ENCODE measurements around the gene ORC3. TPM values are rescaled to one million over a fixed set of nuclear protein-coding genes. Genes with fewer than 3 reads are reported as not detected.

ORC3 gene
- total RNA-seq, 2 donors from 2014 or later, result 48.3 to 62.4 TPM

DNA sequence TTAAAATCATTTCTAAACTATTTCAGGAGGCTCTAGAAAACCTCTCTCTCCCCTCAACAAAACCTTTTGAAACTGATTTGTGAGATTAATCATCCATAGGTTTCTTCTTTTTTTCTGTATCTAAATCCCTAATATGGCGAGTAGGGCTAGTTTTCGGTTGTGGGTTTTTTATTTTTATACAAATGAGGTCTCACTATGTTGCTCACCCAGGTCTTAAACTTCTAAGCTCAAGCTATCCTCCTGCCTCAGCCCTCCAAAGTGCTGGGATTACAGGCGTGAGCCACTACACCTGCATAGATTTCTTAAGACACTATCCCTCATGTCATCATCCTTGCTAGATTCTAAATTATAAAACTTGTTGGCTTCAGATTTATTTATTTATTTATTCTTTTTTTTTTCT, 43.9 kb downstream of the ORC3 start:
- WGBS, 2 experiments (ENCODE audit: insufficient coverage in 1 of 2, insufficient read length in 1 of 2), result 71% methylated on average over 3 of the region's 3 CpGs; no CpG with 5 or more reads in 1 of the 2 experiments
- Mint-ChIP-seq H3K27ac (no peak overlapping the region), H3K27me3 (ENCODE audit: insufficient read depth) (no peaks in the 10 kb centered on the region), H3K36me3 (ENCODE audit: low read depth) (peaks cover 30% of the 10 kb centered on the region), H3K9me3 (no peaks in the 10 kb centered on the region), H3K4me1 (no peaks in the 10 kb centered on the region), H3K4me3 (no peak overlapping the region)
- no peak overlapping the region for H3K4me3 ChIP-seq (ENCODE audit: low read length)
- no peaks in the 10 kb centered on the region for H3K9me3 ChIP-seq (ENCODE audit: control insufficient read depth, low read length)
- H3K36me3 ChIP-seq (ENCODE audit: control insufficient read depth, insufficient read depth, low read length), result peaks cover 53% of the 10 kb centered on the region
- TF ChIP-seq, protein P1, sequence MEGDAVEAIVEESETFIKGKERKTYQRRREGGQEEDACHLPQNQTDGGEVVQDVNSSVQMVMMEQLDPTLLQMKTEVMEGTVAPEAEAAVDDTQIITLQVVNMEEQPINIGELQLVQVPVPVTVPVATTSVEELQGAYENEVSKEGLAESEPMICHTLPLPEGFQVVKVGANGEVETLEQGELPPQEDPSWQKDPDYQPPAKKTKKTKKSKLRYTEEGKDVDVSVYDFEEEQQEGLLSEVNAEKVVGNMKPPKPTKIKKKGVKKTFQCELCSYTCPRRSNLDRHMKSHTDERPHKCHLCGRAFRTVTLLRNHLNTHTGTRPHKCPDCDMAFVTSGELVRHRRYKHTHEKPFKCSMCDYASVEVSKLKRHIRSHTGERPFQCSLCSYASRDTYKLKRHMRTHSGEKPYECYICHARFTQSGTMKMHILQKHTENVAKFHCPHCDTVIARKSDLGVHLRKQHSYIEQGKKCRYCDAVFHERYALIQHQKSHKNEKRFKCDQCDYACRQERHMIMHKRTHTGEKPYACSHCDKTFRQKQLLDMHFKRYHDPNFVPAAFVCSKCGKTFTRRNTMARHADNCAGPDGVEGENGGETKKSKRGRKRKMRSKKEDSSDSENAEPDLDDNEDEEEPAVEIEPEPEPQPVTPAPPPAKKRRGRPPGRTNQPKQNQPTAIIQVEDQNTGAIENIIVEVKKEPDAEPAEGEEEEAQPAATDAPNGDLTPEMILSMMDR (conservative IDR thresholded peaks at IDR 0.05), result no peak
- H3K9ac ChIP-seq (ENCODE audit: extremely low read depth, low read length, poor library complexity, severe bottlenecking), result no peak overlapping the region
- DNase-seq, result no peak
- no peaks in the 10 kb centered on the region for H3K4me1 ChIP-seq (ENCODE audit: control insufficient read depth, insufficient read depth, low read length)
- H3K27ac ChIP-seq (ENCODE audit: low read depth, low read length), result no peak overlapping the region
- no peaks in the 10 kb centered on the region for H3K27me3 ChIP-seq (ENCODE audit: control insufficient read depth, insufficient read depth, low read length, poor library complexity, severe bottlenecking)

DNA sequence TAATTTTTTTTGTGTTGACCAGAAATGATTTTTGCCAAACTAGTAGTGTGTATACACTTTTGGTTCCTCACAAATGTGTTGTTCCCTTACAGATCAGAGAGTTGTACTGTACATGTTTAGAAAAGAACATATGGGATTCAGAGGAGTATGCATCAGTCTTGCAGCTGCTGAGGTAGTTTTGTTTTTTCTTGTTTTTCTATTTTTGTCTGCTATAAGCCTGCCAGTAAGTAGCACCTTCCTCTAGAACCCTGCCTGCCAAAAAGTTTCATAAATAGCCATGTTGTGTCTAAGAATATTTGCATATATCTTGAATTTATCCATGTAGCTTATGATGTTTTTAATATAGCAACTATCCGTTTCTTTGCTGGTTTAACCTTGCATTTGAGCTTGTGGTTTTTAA, 46.4 kb downstream of the ORC3 start:
- Mint-ChIP-seq H3K27me3 (ENCODE audit: insufficient read depth) (no peaks in the 10 kb centered on the region), H3K4me1 (no peaks in the 10 kb centered on the region), H3K4me3 (no peak overlapping the region), H3K36me3 (ENCODE audit: low read depth) (peaks cover 36% of the 10 kb centered on the region), H3K27ac (no peak overlapping the region), H3K9me3 (no peaks in the 10 kb centered on the region)
- no peak overlapping the region for H3K27ac ChIP-seq (ENCODE audit: low read depth, low read length)
- H3K9me3 ChIP-seq (ENCODE audit: control insufficient read depth, low read length), result no peaks in the 10 kb centered on the region
- no peaks in the 10 kb centered on the region for H3K4me1 ChIP-seq (ENCODE audit: control insufficient read depth, insufficient read depth, low read length)
- H3K36me3 ChIP-seq (ENCODE audit: control insufficient read depth, insufficient read depth, low read length), result peaks cover 61% of the 10 kb centered on the region
- no peak for DNase-seq
- H3K9ac ChIP-seq (ENCODE audit: extremely low read depth, low read length, poor library complexity, severe bottlenecking), result no peak overlapping the region
- whole genome bisulfite sequencing, 2 experiments (ENCODE audit: insufficient coverage in 1 of 2, insufficient read length in 1 of 2), result 94% methylated on average over 1 of the region's 1 CpG; no CpG with 5 or more reads in 1 of the 2 experiments
- TF ChIP-seq, protein P1 (conservative IDR thresholded peaks at IDR 0.05), result no peak
- no peaks in the 10 kb centered on the region for H3K27me3 ChIP-seq (ENCODE audit: control insufficient read depth, insufficient read depth, low read length, poor library complexity, severe bottlenecking)
- H3K4me3 ChIP-seq (ENCODE audit: low read length), result no peak overlapping the region

DNA sequence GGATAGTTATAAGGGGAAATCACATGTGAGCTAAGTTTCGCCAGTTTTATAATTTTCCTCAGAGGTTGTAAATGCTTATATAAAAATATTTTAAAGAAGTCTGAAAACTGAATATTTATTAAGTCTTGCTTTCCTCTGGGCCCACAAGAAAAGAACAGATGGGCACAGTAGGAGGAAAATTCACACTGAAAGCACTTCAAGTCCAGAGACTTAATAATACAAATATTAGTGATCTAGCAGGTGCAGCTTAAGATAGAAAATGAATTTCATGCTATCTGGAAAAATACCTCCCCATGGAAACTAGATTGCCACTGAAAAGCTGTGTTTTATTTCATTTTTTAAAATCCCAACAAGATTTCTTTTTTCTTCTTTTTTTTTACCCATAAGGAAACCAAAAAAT, 47.2 kb downstream of the ORC3 start:
- Mint-ChIP-seq H3K4me1 (no peaks in the 10 kb centered on the region), H3K9me3 (no peaks in the 10 kb centered on the region), H3K27me3 (ENCODE audit: insufficient read depth) (no peaks in the 10 kb centered on the region), H3K4me3 (no peak overlapping the region), H3K27ac (no peak overlapping the region), H3K36me3 (ENCODE audit: low read depth) (peaks cover 39% of the 10 kb centered on the region)
- H3K9ac ChIP-seq (ENCODE audit: extremely low read depth, low read length, poor library complexity, severe bottlenecking), result no peak overlapping the region
- no peaks in the 10 kb centered on the region for H3K9me3 ChIP-seq (ENCODE audit: control insufficient read depth, low read length)
- H3K36me3 ChIP-seq (ENCODE audit: control insufficient read depth, insufficient read depth, low read length), result peaks cover 62% of the 10 kb centered on the region
- H3K27me3 ChIP-seq (ENCODE audit: control insufficient read depth, insufficient read depth, low read length, poor library complexity, severe bottlenecking), result no peaks in the 10 kb centered on the region
- no peak overlapping the region for H3K27ac ChIP-seq (ENCODE audit: low read depth, low read length)
- DNase-seq, result no peak
- no peaks in the 10 kb centered on the region for H3K4me1 ChIP-seq (ENCODE audit: control insufficient read depth, insufficient read depth, low read length)
- TF ChIP-seq, protein P1 (conservative IDR thresholded peaks at IDR 0.05), result no peak
- no peak overlapping the region for H3K4me3 ChIP-seq (ENCODE audit: low read length)
- WGBS, 2 experiments (ENCODE audit: insufficient coverage in 1 of 2, insufficient read length in 1 of 2), result 90 to 100% methylated on average over 1 of the region's 1 CpG
